Choroid plexus epithelial cell (primary cell): ENCODE measurements around the gene CYB5B.
A peak's percentile ranks its signal among the peaks of the same experiment; 100 is the strongest.
"Not testable (repeated sequence)": the region's sequence is repeated elsewhere in the genome, so short reads cannot be mapped to it uniquely, and the experiment has no call there.

Experiments
- DNase-seq: peaks from one replicate; pipeline ENCODE4 v3.0.0-alpha.2; 2010; ENCODE audit warnings: low read depth
- H3K4me3 ChIP-seq: 2 replicates; pipeline ENCODE4 v1.5.1; 2011; ENCODE audit warnings: low read depth, mild to moderate bottlenecking, control low read depth, low read length, moderate library complexity
- TF ChIP-seq, protein P1 (sequence below): conservative IDR thresholded peaks from 2 replicates; pipeline ENCODE4 v1.5.1; 2011; ENCODE audit warnings: low read depth, mild to moderate bottlenecking, control low read depth, inconsistent platforms, low read length, moderate library complexity

The CYB5B gene

DNA sequence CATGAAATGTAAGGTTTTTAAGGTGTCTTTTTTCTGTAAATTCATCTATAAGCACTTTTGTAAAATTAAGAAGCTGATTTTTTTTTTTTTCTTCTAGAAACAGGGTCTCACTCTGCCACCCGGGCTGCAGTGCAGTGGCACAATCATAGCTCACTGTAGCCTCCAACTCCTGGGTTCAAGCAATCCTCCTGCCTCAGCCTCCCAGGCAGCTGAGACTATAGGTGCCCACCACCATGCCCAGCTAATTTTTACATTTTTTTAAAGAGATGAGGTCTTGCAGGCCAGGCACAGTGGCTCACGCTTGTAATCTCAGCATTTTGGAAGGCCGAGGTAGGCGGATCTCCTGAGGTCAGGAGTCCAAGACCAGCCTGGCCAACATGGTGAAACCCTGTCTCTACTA is 4.5 kb upstream of the CYB5B start:
- TF ChIP-seq, protein P1, sequence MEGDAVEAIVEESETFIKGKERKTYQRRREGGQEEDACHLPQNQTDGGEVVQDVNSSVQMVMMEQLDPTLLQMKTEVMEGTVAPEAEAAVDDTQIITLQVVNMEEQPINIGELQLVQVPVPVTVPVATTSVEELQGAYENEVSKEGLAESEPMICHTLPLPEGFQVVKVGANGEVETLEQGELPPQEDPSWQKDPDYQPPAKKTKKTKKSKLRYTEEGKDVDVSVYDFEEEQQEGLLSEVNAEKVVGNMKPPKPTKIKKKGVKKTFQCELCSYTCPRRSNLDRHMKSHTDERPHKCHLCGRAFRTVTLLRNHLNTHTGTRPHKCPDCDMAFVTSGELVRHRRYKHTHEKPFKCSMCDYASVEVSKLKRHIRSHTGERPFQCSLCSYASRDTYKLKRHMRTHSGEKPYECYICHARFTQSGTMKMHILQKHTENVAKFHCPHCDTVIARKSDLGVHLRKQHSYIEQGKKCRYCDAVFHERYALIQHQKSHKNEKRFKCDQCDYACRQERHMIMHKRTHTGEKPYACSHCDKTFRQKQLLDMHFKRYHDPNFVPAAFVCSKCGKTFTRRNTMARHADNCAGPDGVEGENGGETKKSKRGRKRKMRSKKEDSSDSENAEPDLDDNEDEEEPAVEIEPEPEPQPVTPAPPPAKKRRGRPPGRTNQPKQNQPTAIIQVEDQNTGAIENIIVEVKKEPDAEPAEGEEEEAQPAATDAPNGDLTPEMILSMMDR = no peak
- no peak overlapping the region for H3K4me3 ChIP-seq
- DNase-seq = no peak

DNA sequence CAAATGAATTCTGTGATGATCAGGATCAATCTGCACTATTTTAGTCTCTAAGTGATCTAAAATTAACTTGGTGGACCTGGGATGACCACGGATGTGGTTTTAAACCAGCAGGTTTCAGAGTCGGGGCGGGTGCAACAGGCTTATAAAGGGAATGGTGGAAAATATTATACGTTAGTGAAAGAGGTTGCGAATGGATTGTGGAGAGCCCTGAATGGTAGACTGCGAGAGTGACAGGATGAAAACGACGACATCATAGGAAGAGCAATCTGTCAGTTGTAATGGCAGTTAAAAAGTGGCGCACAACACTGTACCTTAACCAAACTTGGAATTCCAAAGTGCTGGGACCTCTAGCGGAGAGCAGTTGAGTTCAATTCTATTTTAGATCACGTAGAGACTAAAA is 1.2 kb upstream of the CYB5B start:
- TF ChIP-seq, protein P1 = no peak
- H3K4me3 ChIP-seq = no peak overlapping the region
- DNase-seq = no peak

DNA sequence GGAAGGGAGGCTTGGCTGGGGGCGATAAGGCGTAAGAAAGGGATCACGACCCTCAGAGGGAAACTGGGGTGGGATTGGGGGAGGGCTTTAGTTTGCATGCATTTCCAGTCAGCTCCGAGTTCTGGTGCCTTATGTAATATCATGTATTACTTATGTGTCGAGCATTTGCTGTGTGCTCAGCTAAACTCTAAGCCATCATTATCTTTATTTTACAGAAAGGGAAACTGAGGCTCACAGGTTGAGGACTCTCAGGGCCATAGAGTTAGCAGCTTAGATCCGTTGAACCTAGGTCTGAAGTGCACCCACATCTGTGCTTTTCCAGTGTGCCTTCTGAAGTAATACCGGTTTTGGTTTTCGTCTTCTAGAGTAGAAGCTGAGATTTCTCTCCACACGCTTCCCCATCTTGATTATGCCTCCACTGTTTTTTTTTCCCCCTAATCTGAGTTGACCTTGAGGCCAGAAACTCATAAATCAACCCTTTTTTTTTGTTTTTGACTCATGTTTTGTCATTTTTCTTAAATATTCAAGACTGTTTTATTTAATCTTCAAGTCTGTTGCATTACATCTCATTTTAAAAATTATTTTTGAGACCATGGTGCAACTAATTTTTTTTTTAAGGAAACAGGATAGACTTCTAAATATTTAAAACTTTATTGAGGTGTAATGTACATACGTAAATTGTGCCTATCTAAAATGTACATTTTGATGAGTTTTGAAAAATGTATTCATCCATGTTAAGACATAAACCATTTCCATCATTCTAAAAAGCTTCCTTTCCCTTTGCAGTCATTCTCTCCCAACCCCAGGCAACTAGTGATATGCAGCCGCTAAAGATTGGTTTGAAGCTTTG is 741 bp downstream of the CYB5B start:
- no peak for DNase-seq
- TF ChIP-seq, protein P1 = no peak
- peak overlapping the region; percentile 97 for H3K4me3 ChIP-seq

DNA sequence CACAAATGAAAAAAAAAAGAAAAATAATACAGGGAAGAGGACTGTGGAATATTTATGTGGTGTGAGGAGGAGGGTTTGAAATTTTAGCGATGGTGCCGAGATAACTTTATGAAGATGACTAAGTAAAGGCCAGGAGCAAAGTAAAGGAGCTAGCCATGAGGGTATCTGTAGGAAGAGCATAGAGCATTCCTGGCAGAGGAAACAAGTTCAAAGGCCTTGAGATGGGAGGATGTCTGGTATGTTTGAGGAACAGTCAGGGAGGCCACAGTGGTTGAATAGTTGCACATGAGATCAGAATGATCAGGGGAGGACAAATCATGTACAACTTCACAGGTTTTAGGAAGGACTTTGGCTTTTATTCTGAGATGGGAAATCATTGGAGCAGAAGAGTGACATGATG is 4.2 kb downstream of the CYB5B start:
- DNase-seq = no peak
- TF ChIP-seq, protein P1 = no peak
- no peak overlapping the region for H3K4me3 ChIP-seq

DNA sequence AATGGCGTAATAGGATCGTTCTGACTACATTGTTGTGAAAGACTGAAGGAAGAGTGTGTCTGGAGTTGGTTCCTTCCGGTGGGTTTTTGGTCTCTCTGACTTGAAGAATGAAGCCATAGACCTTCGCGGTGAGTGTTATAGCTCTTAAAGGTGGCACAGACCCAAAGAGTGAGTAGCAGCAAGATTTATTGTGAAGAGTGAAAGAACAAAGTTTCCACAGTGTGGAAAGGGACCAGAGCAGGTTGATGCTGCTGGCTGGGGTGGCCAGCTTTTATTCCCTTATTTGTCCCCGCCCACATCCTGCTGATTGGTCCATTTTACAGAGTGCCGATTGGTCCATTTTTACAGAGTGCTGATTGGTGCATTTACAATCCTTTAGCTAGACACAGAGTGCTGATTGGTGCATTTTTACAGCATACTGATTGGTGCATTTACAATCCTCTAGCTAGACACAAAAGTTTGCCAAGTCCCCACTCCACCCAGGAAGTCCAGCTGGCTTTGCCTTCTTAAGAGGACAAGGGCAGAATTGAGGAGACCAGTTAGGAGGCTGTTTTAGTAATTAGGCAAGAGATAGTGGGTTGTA is 4.7 kb downstream of the CYB5B start:
- DNase-seq, H3K4me3 ChIP-seq: not testable (repeated sequence)

DNA sequence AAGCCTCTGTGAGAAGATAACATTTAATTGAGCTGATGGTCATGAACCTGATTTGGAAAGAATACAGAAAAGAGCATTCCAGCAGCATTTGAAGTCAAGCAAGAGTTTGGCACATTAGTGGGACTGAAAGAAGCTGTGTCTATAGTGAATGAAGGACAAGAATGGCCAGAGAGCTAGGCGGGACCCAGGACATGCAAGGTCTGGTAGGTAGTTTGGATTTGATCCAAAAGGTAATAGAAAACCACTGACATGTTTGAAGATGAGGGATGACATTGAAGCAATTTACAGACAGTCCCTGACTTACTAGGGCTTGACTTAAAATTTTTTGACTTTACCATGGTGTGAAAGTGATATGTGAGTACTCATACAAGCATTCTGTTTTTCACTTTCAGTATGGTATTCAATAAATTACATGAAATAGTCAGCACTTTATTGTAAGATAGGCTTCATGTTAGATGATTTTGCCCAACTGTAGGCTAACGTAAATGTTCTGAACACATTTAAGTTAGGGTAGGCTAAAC is 7.6 kb downstream of the CYB5B start:
- H3K4me3 ChIP-seq = no peak overlapping the region
- TF ChIP-seq, protein P1 = no peak
- no peak for DNase-seq

DNA sequence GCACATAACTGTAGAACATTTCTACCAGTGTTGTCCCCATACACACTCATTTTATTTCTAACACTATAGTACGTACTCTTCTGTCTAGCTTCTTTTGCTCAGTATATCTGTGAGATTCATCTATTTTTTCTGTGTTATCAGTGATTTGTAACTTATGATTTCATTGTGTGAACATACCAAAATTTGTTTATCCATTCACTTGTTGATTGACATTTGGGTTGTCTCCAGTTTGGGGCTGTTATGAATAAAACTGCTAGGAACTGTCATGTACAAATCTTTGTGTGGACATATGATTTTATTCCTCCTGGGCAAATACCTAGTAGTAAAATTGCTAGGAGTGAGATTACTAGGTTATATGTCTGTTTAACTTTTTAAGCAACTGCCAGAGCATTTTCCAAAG is 9.6 kb downstream of the CYB5B start:
- TF ChIP-seq, protein P1 = no peak
- no peak overlapping the region for H3K4me3 ChIP-seq
- no peak for DNase-seq
